H9 (cell line): ENCODE measurements around the gene SLAIN1. TPM values are rescaled to one million over a fixed set of nuclear protein-coding genes. Genes with fewer than 3 reads are reported as not detected.
A peak's percentile ranks its signal among the peaks of the same experiment; 100 is the strongest.

ENCODE experiments used
- DNase-seq: peaks from one replicate; pipeline ENCODE4 v3.0.0-alpha.2; 2017
- H2AFZ ChIP-seq: one replicate; pipeline ENCODE4 v1.6.1; 2013; ENCODE audit warnings: mild to moderate bottlenecking, low read length, control low read depth, moderate library complexity
- H2AK5ac ChIP-seq: 2 replicates; pipeline ENCODE4 v1.6.1; 2013; ENCODE audit warnings: low read length, control low read depth, mixed read lengths; ENCODE audit not compliant: insufficient read length
- H2BK120ac ChIP-seq: one replicate; pipeline ENCODE4 v1.6.1; 2013; ENCODE audit warnings: low read depth, mild to moderate bottlenecking, low read length, control low read depth, inconsistent platforms; ENCODE audit not compliant: poor library complexity, severe bottlenecking
- H2BK12ac ChIP-seq: 2 replicates; pipeline ENCODE4 v1.6.1; 2013; ENCODE audit warnings: low read length, control low read depth, mixed read lengths, low read depth; ENCODE audit not compliant: insufficient read length
- H2BK15ac ChIP-seq: 2 replicates; pipeline ENCODE4 v1.6.1; 2013; ENCODE audit warnings: low read depth, low read length, control low read depth
- H2BK20ac ChIP-seq: one replicate; pipeline ENCODE4 v1.6.1; 2013; ENCODE audit warnings: low read depth, mild to moderate bottlenecking, low read length, control low read depth, inconsistent platforms; ENCODE audit not compliant: poor library complexity, severe bottlenecking
- H2BK5ac ChIP-seq: 2 replicates; pipeline ENCODE4 v1.6.1; 2013; ENCODE audit warnings: low read length, control low read depth, mixed read lengths; ENCODE audit not compliant: insufficient read length
- H3K14ac ChIP-seq: 2 replicates; pipeline ENCODE4 v1.6.1; 2013; ENCODE audit warnings: low read length, control low read depth; ENCODE audit not compliant: insufficient read depth
- H3K18ac ChIP-seq: 2 replicates; pipeline ENCODE4 v1.6.1; 2013; ENCODE audit warnings: low read depth, mild to moderate bottlenecking, mixed read lengths, low read length, control low read depth; ENCODE audit not compliant: insufficient read length
- H3K23ac ChIP-seq: 2 replicates; pipeline ENCODE4 v1.6.1; 2013; ENCODE audit warnings: low read length, control low read depth, mixed read lengths, low read depth; ENCODE audit not compliant: insufficient read length
- H3K23me2 ChIP-seq: 2 replicates; pipeline ENCODE4 v1.6.1; 2013; ENCODE audit warnings: low read depth, mild to moderate bottlenecking, mixed read lengths, low read length, control low read depth; ENCODE audit not compliant: insufficient read length, poor library complexity, severe bottlenecking
- H3K27ac ChIP-seq: 2 replicates; pipeline ENCODE4 v1.5.1; 2013; ENCODE audit warnings: low read length, control low read depth, mixed read lengths, low read depth; ENCODE audit not compliant: insufficient read length
- H3K27me3 ChIP-seq: 2 replicates; pipeline ENCODE4 v1.6.1; 2013; ENCODE audit warnings: low read length, control low read depth, inconsistent platforms; ENCODE audit not compliant: insufficient read depth
- H3K4ac ChIP-seq: 2 replicates; pipeline ENCODE4 v1.6.1; 2013; ENCODE audit warnings: low read depth, mild to moderate bottlenecking, control low read depth, inconsistent platforms, low read length, moderate library complexity
- H3K4me1 ChIP-seq: 2 replicates; pipeline ENCODE4 v1.6.1; 2013; ENCODE audit warnings: low read length, control low read depth, inconsistent platforms; ENCODE audit not compliant: insufficient read depth
- H3K4me2 ChIP-seq: 2 replicates; pipeline ENCODE4 v1.6.1; 2013; ENCODE audit warnings: low read length, control low read depth, mixed read lengths; ENCODE audit not compliant: insufficient read length, insufficient read depth
- H3K56ac ChIP-seq: 2 replicates; pipeline ENCODE4 v1.6.1; 2013; ENCODE audit warnings: low read depth, mild to moderate bottlenecking, mixed read lengths, low read length, control low read depth; ENCODE audit not compliant: insufficient read length
- H3K79me1 ChIP-seq: 2 replicates; pipeline ENCODE4 v1.6.1; 2013; ENCODE audit warnings: low read depth, mild to moderate bottlenecking, moderate library complexity, low read length, control low read depth, inconsistent platforms; ENCODE audit not compliant: insufficient read depth, poor library complexity, severe bottlenecking
- H3K79me2 ChIP-seq: 2 replicates; pipeline ENCODE4 v1.6.1; 2013; ENCODE audit warnings: low read length, control low read depth, inconsistent platforms; ENCODE audit not compliant: insufficient read depth
- H3K9ac ChIP-seq: 2 replicates; pipeline ENCODE4 v1.6.1; 2013; ENCODE audit warnings: low read length, control low read depth, mixed read lengths; ENCODE audit not compliant: insufficient read length; ENCODE audit errors: extremely low read depth
- H3K9me3 ChIP-seq: one replicate; pipeline ENCODE4 v1.6.1; 2013; ENCODE audit warnings: low read depth, low read length, inconsistent platforms; ENCODE audit not compliant: control insufficient read depth
- H3T11ph ChIP-seq: one replicate; pipeline ENCODE4 v1.6.1; 2013; ENCODE audit warnings: mild to moderate bottlenecking, low read length, control low read depth, inconsistent platforms
- H4K20me1 ChIP-seq: one replicate; pipeline ENCODE4 v1.6.1; 2013; ENCODE audit not compliant: control insufficient read depth, insufficient read length, insufficient read depth
- H4K5ac ChIP-seq: 2 replicates; pipeline ENCODE4 v1.6.1; 2013; ENCODE audit warnings: low read depth, mild to moderate bottlenecking, mixed read lengths, low read length, control low read depth; ENCODE audit not compliant: insufficient read length
- H4K8ac ChIP-seq: replicated peaks from 2 replicates; pipeline ENCODE4 v1.6.1; 2013; ENCODE audit warnings: low read length, control low read depth, mixed read lengths, low read depth; ENCODE audit not compliant: insufficient read length
- H4K91ac ChIP-seq: 2 replicates; pipeline ENCODE4 v1.6.1; 2013; ENCODE audit warnings: low read depth, mild to moderate bottlenecking, moderate library complexity, mixed read lengths, low read length, control low read depth; ENCODE audit not compliant: insufficient read length
- H3K27ac Mint-ChIP-seq, 3 experiments: 2 replicates in 2 of 3; 3 replicates in 1 of 3; pipeline ENCODE4 v1.8.0; 2020 to 2021; ENCODE audit warnings: mixed read lengths in 3 of 3, mild to moderate bottlenecking in 1 of 3, moderate library complexity in 1 of 3
- H3K27me3 Mint-ChIP-seq: 2 replicates; pipeline ENCODE4 v1.8.0; 2021; ENCODE audit warnings: low read depth, mild to moderate bottlenecking, moderate library complexity, mixed read lengths
- H3K36me3 Mint-ChIP-seq, 3 experiments: 2 replicates in 2 of 3; 3 replicates in 1 of 3; pipeline ENCODE4 v1.8.0; 2020 to 2021; ENCODE audit warnings: low read depth in 3 of 3, mixed read lengths in 3 of 3; ENCODE audit not compliant: insufficient read depth in 1 of 3
- H3K4me1 Mint-ChIP-seq, 2 experiments: 2 replicates each; pipeline ENCODE4 v1.8.0; 2020; ENCODE audit warnings: mixed read lengths in 2 of 2
- H3K4me3 Mint-ChIP-seq, 2 experiments: 2 replicates in 1 of 2; 3 replicates in 1 of 2; pipeline ENCODE4 v1.8.0; 2020 to 2021; ENCODE audit warnings: mild to moderate bottlenecking in 2 of 2, mixed read lengths in 2 of 2, moderate library complexity in 1 of 2
- H3K9me3 Mint-ChIP-seq, 2 experiments: 2 replicates in 1 of 2; 3 replicates in 1 of 2; pipeline ENCODE4 v1.8.0; 2020; ENCODE audit warnings: mild to moderate bottlenecking in 2 of 2, mixed read lengths in 2 of 2, moderate library complexity in 1 of 2
- WGBS: extraction: QIAGEN DNeasy Blood & Tissue Kit; methylation state at CpG from one replicate; pipeline ENCODE4 v1.1.7; 2013; ENCODE audit warnings: missing lambda C conversion rate, low lambda C conversion rate, mixed read lengths; ENCODE audit not compliant: insufficient read length; ENCODE audit errors: extremely low coverage; 5-methylcytosine and 5-hydroxymethylcytosine counted together
- total RNA-seq: library from RNA; stranded (reverse); gene quantifications from 2 replicates; pipeline ENCODE4 v1.2.1, GENCODE V29; 2021
- TF ChIP-seq, protein P1 (sequence below): fragments of 200-600 bp; sonication (generic); conservative IDR thresholded peaks from 3 replicates; pipeline ENCODE4 v1.8.0; 2021; ENCODE audit warnings: antibody characterized with exemption, mild to moderate bottlenecking

The SLAIN1 gene
- total RNA-seq, 1 experiment from 2014 or later = 23.2 TPM

DNA sequence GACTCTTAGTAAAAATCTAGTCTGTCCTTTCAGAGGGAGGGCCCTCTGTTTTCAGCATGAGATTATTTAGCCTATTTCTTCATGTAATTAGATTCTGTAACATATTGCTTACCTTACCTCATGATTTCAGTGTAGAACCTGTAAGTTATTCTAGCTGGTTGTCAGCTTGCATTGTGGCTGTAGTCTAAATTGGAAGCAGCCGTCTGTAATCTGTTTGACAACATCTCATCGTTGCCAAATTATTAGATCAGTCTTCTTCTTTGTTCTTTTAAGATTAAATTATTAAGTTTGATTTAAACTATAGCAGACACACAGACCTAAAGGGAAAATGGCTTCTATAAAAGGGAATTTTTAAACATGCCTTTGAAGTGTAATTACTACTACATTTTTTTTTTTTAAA lies 34.8 kb downstream of the SLAIN1 start:
- Histone ChIP-seq H3T11ph (no peak overlapping the region), H2BK12ac (no peak overlapping the region), H2BK5ac (no peak overlapping the region), H3K56ac (no peak overlapping the region), H3K9ac (no peak overlapping the region), H3K23ac (no peak overlapping the region), H4K5ac (no peak overlapping the region), H3K18ac (no peak overlapping the region), H4K91ac (no peak overlapping the region), H3K4me2 (no peak overlapping the region), H3K4me1 (peaks cover 6% of the 10 kb centered on the region; the same call in 1 of the 2 replicates), H2AFZ (no peak overlapping the region), H3K23me2 (no peaks in the 10 kb centered on the region), H3K27me3 (no peaks in the 10 kb centered on the region), H4K20me1 (no peaks in the 10 kb centered on the region), H2BK120ac (no peak overlapping the region), H2AK5ac (no peak overlapping the region), H2BK15ac (no peak overlapping the region), H3K9me3 (no peaks in the 10 kb centered on the region), H4K8ac (no peak overlapping the region), H3K14ac (no peak overlapping the region), H2BK20ac (no peak overlapping the region), H3K27ac (no peak overlapping the region), H3K79me2 (no peaks in the 10 kb centered on the region; the same call in 1 of the 2 replicates), H3K4ac (no peak overlapping the region), H3K79me1 (no peaks in the 10 kb centered on the region)
- H3K4me1 Mint-ChIP-seq = peaks cover 20 to 23% of the 10 kb centered on the region in 2 experiments
- H3K27me3 Mint-ChIP-seq = no peaks in the 10 kb centered on the region
- peak overlapping the region in 1 of 3 experiments; percentile 46; a peak in 1 of 7 replicates for H3K27ac Mint-ChIP-seq
- H3K9me3 Mint-ChIP-seq = no peaks in the 10 kb centered on the region
- no peak for DNase-seq
- peaks cover 0 to 3% (median 2%) of the 10 kb centered on the region in 3 experiments; a peak in 5 of 7 replicates for H3K36me3 Mint-ChIP-seq
- WGBS = no CpG with 5 or more reads among the region's 2 CpGs
- H3K4me3 Mint-ChIP-seq = no peak overlapping the region
- TF ChIP-seq, protein P1, sequence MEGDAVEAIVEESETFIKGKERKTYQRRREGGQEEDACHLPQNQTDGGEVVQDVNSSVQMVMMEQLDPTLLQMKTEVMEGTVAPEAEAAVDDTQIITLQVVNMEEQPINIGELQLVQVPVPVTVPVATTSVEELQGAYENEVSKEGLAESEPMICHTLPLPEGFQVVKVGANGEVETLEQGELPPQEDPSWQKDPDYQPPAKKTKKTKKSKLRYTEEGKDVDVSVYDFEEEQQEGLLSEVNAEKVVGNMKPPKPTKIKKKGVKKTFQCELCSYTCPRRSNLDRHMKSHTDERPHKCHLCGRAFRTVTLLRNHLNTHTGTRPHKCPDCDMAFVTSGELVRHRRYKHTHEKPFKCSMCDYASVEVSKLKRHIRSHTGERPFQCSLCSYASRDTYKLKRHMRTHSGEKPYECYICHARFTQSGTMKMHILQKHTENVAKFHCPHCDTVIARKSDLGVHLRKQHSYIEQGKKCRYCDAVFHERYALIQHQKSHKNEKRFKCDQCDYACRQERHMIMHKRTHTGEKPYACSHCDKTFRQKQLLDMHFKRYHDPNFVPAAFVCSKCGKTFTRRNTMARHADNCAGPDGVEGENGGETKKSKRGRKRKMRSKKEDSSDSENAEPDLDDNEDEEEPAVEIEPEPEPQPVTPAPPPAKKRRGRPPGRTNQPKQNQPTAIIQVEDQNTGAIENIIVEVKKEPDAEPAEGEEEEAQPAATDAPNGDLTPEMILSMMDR = no peak
